Neural progenitor cell (in vitro differentiated cells): ENCODE data around the gene PCSK2. TPM values are rescaled to one million over a fixed set of nuclear protein-coding genes. Genes with fewer than 3 reads are reported as not detected.

Source experiments
- DNase-seq: peaks from one replicate; pipeline ENCODE4 v3.0.0-alpha.2; 2016; ENCODE audit warnings: low spot score
- H2AFZ ChIP-seq: fragments of 200-600 bp; sonication (generic); replicated peaks from 2 replicates; pipeline ENCODE4 v1.6.1; 2016; ENCODE audit warnings: antibody characterized with exemption
- H3F3A ChIP-seq: fragments of 200-600 bp; sonication (generic); 2 replicates; pipeline ENCODE4 v1.6.1; 2016; ENCODE audit warnings: antibody characterized with exemption, low read depth
- H3K27ac ChIP-seq: fragments of 200-600 bp; sonication (generic); 2 replicates; pipeline ENCODE4 v1.5.1; 2016; ENCODE audit warnings: mild to moderate bottlenecking
- H3K27me3 ChIP-seq: fragments of 200-600 bp; sonication (generic); 2 replicates; pipeline ENCODE4 v1.6.1; 2016; ENCODE audit warnings: mild to moderate bottlenecking, moderate library complexity
- H3K36me3 ChIP-seq: fragments of 200-600 bp; sonication (generic); 2 replicates; pipeline ENCODE4 v1.5.1; 2016
- H3K4me1 ChIP-seq: fragments of 200-600 bp; sonication (generic); 2 replicates; pipeline ENCODE4 v1.6.1; 2016; ENCODE audit warnings: mixed run types
- H3K4me2 ChIP-seq: fragments of 200-600 bp; sonication (generic); 2 replicates; pipeline ENCODE4 v1.6.1; 2016
- H3K4me3 ChIP-seq: fragments of 200-600 bp; sonication (generic); 2 replicates; pipeline ENCODE4 v1.5.1; 2016
- H3K79me2 ChIP-seq: fragments of 200-600 bp; sonication (generic); 2 replicates; pipeline ENCODE4 v1.6.1; 2016; ENCODE audit warnings: low read depth
- H3K9ac ChIP-seq: fragments of 200-600 bp; sonication (generic); 2 replicates; pipeline ENCODE4 v1.6.1; 2016
- H3K9me3 ChIP-seq: fragments of 200-600 bp; sonication (generic); 2 replicates; pipeline ENCODE4 v1.5.1; 2016; ENCODE audit warnings: low read depth
- H4K20me1 ChIP-seq: fragments of 200-600 bp; sonication (generic); 2 replicates; pipeline ENCODE4 v1.6.1; 2016; ENCODE audit warnings: low read depth
- H3K27ac Mint-ChIP-seq: 3 replicates; pipeline ENCODE4 v1.8.0; 2021; ENCODE audit warnings: mixed read lengths
- H3K27me3 Mint-ChIP-seq: 2 replicates; pipeline ENCODE4 v1.8.0; 2022; ENCODE audit warnings: low read depth, mild to moderate bottlenecking, inconsistent platforms, moderate library complexity, mixed read lengths; ENCODE audit not compliant: insufficient read depth
- H3K36me3 Mint-ChIP-seq: 3 replicates; pipeline ENCODE4 v1.8.0; 2021; ENCODE audit warnings: mixed read lengths
- H3K4me1 Mint-ChIP-seq: 3 replicates; pipeline ENCODE4 v1.8.0; 2021; ENCODE audit warnings: mixed read lengths
- H3K4me3 Mint-ChIP-seq: 3 replicates; pipeline ENCODE4 v1.8.0; 2021; ENCODE audit warnings: mild to moderate bottlenecking, moderate library complexity, mixed read lengths
- H3K9me3 Mint-ChIP-seq: 3 replicates; pipeline ENCODE4 v1.8.0; 2020; ENCODE audit warnings: mixed read lengths
- EZH2 ChIP-seq: fragments of 200-600 bp; sonication (generic); IDR thresholded peaks from 2 replicates; pipeline ENCODE4 v1.6.1; 2017; ENCODE audit warnings: antibody characterized with exemption, mild to moderate bottlenecking, moderate library complexity
- EZH2phosphoT487 ChIP-seq: fragments of 200-600 bp; sonication (generic); IDR thresholded peaks from 2 replicates; pipeline ENCODE4 v1.6.1; 2017; ENCODE audit warnings: antibody characterized with exemption
- total RNA-seq: library from RNA; depleted of rRNA; stranded (reverse); fragments of >200 nt; gene quantifications from 2 replicates; pipeline ENCODE4 v1.2.3, GENCODE V29; 2015; ENCODE audit warnings: low replicate concordance
- TF ChIP-seq, protein P1 (sequence below): fragments of 200-600 bp; sonication (generic); IDR thresholded peaks from 2 replicates; pipeline ENCODE4 v1.5.1; 2017; ENCODE audit warnings: antibody characterized with exemption, mild to moderate bottlenecking

PCSK2 gene
- total RNA-seq, 1 donor from 2014 or later, result 0.07 TPM

DNA sequence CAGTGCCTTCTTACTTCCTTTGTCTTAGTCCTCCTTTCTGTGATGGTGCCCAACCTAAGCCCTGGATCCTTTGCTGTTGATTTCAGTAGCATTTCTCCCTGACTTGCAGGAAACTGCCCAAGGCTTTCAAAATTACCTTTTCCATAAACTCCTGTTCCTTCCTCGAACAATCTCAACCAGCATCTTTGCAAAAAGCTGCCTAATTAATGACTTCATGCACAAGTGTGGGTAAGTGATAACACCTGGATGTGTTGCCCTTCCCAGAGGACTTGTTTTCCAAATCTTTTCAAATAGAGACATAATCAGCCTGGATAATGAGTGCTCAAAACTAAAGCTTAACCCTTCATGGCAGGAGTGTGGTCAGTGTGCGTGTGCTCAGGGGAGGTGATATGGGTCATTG, 118.0 kb downstream of the PCSK2 start:
- H3K4me2 ChIP-seq, result no peak overlapping the region
- no peaks in the 10 kb centered on the region for H3K27me3 ChIP-seq
- no peaks in the 10 kb centered on the region for H3K9me3 ChIP-seq
- no peak overlapping the region for H2AFZ ChIP-seq
- no peak overlapping the region for H3K27ac Mint-ChIP-seq
- peaks cover 5% of the 10 kb centered on the region for H3K27me3 Mint-ChIP-seq
- H3K36me3 Mint-ChIP-seq, result peaks cover 3% of the 10 kb centered on the region
- no peak overlapping the region for H3K4me3 ChIP-seq
- no peak overlapping the region for H3K9ac ChIP-seq
- peaks cover 22% of the 10 kb centered on the region for H3K4me1 Mint-ChIP-seq
- TF ChIP-seq, protein P1, sequence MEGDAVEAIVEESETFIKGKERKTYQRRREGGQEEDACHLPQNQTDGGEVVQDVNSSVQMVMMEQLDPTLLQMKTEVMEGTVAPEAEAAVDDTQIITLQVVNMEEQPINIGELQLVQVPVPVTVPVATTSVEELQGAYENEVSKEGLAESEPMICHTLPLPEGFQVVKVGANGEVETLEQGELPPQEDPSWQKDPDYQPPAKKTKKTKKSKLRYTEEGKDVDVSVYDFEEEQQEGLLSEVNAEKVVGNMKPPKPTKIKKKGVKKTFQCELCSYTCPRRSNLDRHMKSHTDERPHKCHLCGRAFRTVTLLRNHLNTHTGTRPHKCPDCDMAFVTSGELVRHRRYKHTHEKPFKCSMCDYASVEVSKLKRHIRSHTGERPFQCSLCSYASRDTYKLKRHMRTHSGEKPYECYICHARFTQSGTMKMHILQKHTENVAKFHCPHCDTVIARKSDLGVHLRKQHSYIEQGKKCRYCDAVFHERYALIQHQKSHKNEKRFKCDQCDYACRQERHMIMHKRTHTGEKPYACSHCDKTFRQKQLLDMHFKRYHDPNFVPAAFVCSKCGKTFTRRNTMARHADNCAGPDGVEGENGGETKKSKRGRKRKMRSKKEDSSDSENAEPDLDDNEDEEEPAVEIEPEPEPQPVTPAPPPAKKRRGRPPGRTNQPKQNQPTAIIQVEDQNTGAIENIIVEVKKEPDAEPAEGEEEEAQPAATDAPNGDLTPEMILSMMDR, result no peak
- TF ChIP-seq EZH2phosphoT487 (no peak), EZH2 (no peak)
- H3K27ac ChIP-seq, result no peak overlapping the region
- H3K36me3 ChIP-seq, result no peaks in the 10 kb centered on the region
- no peak for DNase-seq
- no peaks in the 10 kb centered on the region for H3F3A ChIP-seq
- peaks cover 7% of the 10 kb centered on the region for H3K9me3 Mint-ChIP-seq
- peaks cover 15% of the 10 kb centered on the region for H3K4me1 ChIP-seq
- no peak overlapping the region for H3K4me3 Mint-ChIP-seq
- no peaks in the 10 kb centered on the region for H3K79me2 ChIP-seq
- no peaks in the 10 kb centered on the region for H4K20me1 ChIP-seq

DNA sequence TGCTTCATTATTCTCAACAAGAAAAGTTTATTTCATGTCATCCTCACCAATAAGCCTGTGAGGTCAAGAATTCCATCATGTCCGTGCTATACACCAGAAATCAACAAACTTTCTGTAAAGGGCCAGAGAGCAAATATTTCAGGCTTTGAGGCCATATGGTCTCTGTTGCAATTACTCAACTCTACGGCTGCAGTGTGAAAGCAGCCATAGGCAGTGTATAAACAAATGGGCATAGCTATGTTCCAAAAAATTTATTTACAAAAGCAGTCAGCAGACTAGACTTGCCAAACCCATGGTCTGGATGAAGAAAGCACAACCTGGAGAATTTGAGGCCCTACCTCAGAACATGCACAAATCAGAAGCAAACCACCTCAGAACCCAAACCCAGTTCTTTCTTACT, 118.5 kb downstream of the PCSK2 start:
- Mint-ChIP-seq H3K4me1 (peaks cover 22% of the 10 kb centered on the region), H3K36me3 (peaks cover 3% of the 10 kb centered on the region), H3K4me3 (no peak overlapping the region), H3K27ac (no peak overlapping the region), H3K27me3 (peaks cover 5% of the 10 kb centered on the region), H3K9me3 (peaks cover 5% of the 10 kb centered on the region)
- Histone ChIP-seq H3F3A (no peaks in the 10 kb centered on the region), H2AFZ (no peak overlapping the region), H3K4me2 (no peak overlapping the region), H3K79me2 (no peaks in the 10 kb centered on the region), H3K9me3 (no peaks in the 10 kb centered on the region), H3K27me3 (no peaks in the 10 kb centered on the region), H3K9ac (no peak overlapping the region), H3K4me1 (peaks cover 15% of the 10 kb centered on the region), H4K20me1 (no peaks in the 10 kb centered on the region), H3K27ac (no peak overlapping the region), H3K36me3 (no peaks in the 10 kb centered on the region), H3K4me3 (no peak overlapping the region)
- no peak for DNase-seq
- TF ChIP-seq EZH2 (no peak), EZH2phosphoT487 (no peak)
- TF ChIP-seq, protein P1, result no peak

DNA sequence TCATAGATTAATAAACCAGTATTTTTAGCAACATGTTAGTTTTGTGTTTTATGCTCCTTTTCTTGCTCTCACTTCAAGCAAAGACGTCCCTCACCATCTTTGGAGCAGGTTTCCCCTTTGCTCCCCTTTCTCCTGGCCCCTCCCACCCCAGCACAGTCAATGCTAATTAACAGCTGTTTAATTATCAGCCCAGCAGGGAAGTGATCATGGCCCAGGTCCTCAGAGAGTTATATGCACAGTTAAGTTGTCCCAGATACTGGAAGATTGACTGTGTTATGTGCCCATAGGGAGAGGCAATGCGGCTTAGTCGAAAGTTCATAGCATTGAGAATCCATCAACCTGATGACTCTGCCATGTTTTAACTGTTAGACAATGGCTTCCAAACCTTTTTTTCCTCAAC, 123.5 kb downstream of the PCSK2 start:
- no peak for DNase-seq
- Mint-ChIP-seq H3K9me3 (no peaks in the 10 kb centered on the region), H3K4me3 (no peak overlapping the region), H3K27me3 (peaks cover 2% of the 10 kb centered on the region), H3K27ac (no peak overlapping the region), H3K4me1 (no peaks in the 10 kb centered on the region), H3K36me3 (no peaks in the 10 kb centered on the region)
- Histone ChIP-seq H3K36me3 (no peaks in the 10 kb centered on the region), H3K4me3 (no peak overlapping the region), H3K27me3 (no peaks in the 10 kb centered on the region), H2AFZ (no peak overlapping the region), H3F3A (no peaks in the 10 kb centered on the region), H3K9me3 (no peaks in the 10 kb centered on the region), H3K27ac (no peak overlapping the region), H3K4me1 (no peaks in the 10 kb centered on the region), H4K20me1 (no peaks in the 10 kb centered on the region), H3K79me2 (no peaks in the 10 kb centered on the region), H3K4me2 (no peak overlapping the region), H3K9ac (no peak overlapping the region)
- TF ChIP-seq, protein P1, result no peak
- no peak for TF ChIP-seq EZH2
- no peak for TF ChIP-seq EZH2phosphoT487
